Neural progenitor cell (in vitro differentiated cells): ENCODE data around the gene TAB2.

ENCODE experiments used
- EZH2phosphoT487 ChIP-seq: fragments of 200-600 bp; sonication (generic); IDR thresholded peaks from 2 replicates; pipeline ENCODE4 v1.6.1; 2017; ENCODE audit warnings: antibody characterized with exemption
- TF ChIP-seq, protein P1 (sequence below): fragments of 200-600 bp; sonication (generic); IDR thresholded peaks from 2 replicates; pipeline ENCODE4 v1.5.1; 2017; ENCODE audit warnings: antibody characterized with exemption, mild to moderate bottlenecking

DNA sequence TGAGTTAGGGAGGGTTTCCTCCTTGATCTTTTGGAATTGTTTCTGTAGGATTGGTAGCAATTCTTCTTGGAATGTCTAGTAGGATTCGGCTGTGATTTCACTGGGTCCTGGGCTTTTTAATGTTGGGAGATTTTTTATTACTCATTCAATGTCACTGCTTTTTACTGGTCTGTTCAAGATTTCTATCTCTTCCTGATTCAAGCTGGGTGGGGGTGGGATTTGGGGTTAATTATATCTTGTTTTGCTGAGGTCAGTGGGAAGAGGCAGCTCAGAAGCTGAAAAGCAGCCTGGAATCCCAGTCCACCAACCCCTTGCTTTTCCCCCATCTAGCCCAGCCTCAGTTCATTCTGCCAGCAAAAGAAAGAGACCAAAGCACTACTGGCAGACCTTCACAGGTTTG lies 122.1 kb downstream of the TAB2 start:
- TF ChIP-seq, protein P1, sequence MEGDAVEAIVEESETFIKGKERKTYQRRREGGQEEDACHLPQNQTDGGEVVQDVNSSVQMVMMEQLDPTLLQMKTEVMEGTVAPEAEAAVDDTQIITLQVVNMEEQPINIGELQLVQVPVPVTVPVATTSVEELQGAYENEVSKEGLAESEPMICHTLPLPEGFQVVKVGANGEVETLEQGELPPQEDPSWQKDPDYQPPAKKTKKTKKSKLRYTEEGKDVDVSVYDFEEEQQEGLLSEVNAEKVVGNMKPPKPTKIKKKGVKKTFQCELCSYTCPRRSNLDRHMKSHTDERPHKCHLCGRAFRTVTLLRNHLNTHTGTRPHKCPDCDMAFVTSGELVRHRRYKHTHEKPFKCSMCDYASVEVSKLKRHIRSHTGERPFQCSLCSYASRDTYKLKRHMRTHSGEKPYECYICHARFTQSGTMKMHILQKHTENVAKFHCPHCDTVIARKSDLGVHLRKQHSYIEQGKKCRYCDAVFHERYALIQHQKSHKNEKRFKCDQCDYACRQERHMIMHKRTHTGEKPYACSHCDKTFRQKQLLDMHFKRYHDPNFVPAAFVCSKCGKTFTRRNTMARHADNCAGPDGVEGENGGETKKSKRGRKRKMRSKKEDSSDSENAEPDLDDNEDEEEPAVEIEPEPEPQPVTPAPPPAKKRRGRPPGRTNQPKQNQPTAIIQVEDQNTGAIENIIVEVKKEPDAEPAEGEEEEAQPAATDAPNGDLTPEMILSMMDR, result no peak
- TF ChIP-seq EZH2phosphoT487, result no peak
